Suprapubic skin (tissue), 4 donors: ENCODE measurements around the gene PHLDA3. TPM values are rescaled to one million over a fixed set of nuclear protein-coding genes. Genes with fewer than 3 reads are reported as not detected.

Source experiments
- DNase-seq, 2 donors: peaks; one replicate each; pipeline ENCODE4 v3.0.0-alpha.2; 2019; ENCODE audit warnings: low spot score in 2 of 2
- H3K27ac ChIP-seq: fragments of 200-600 bp; sonication (generic); one replicate; pipeline ENCODE4 v1.5.1; 2019
- H3K27me3 ChIP-seq: fragments of 200-600 bp; sonication (generic); one replicate; pipeline ENCODE4 v1.5.1; 2019
- H3K36me3 ChIP-seq: fragments of 200-600 bp; sonication (generic); one replicate; pipeline ENCODE4 v1.5.1; 2019
- H3K4me1 ChIP-seq: fragments of 200-600 bp; sonication (generic); one replicate; pipeline ENCODE4 v1.5.1; 2019
- H3K4me3 ChIP-seq: fragments of 200-600 bp; sonication (generic); one replicate; pipeline ENCODE4 v1.5.1; 2019; ENCODE audit warnings: mild to moderate bottlenecking
- H3K9me3 ChIP-seq: fragments of 200-600 bp; sonication (generic); one replicate; pipeline ENCODE4 v1.5.1; 2019
- CTCF ChIP-seq, 2 donors: fragments of 200-600 bp in 1 of 2; fragments of 450-650 bp in 1 of 2; sonication (generic) in 1 of 2; IDR thresholded peaks; one replicate each; pipeline ENCODE4 v1.5.1; 2016 to 2019; ENCODE audit warnings: antibody characterized with exemption in 2 of 2, mild to moderate bottlenecking in 1 of 2, moderate library complexity in 1 of 2
- EP300 ChIP-seq: sonication (generic); formaldehyde crosslinking; IDR thresholded peaks from one replicate; pipeline ENCODE4 v1.6.1; 2017; ENCODE audit warnings: antibody characterized with exemption
- POLR2A ChIP-seq, 2 donors: fragments of 450-650 bp; IDR thresholded peaks; one replicate each; pipeline ENCODE4 v1.6.1; 2017; ENCODE audit warnings: antibody characterized with exemption in 2 of 2, mild to moderate bottlenecking in 2 of 2, moderate library complexity in 2 of 2
- POLR2AphosphoS5 ChIP-seq, 3 donors: sonication (generic); formaldehyde crosslinking; IDR thresholded peaks; one replicate each; pipeline ENCODE4 v1.6.1; 2017; ENCODE audit warnings: antibody characterized with exemption in 3 of 3
- WGBS: methylation state at CpG from one replicate; pipeline ENCODE4 v1.1.5; 2018; 5-methylcytosine and 5-hydroxymethylcytosine counted together
- total RNA-seq, 4 donors: library from RNA; depleted of rRNA; stranded (reverse); fragments of >200 nt; gene quantifications; one replicate each; pipeline ENCODE4 v1.1.0, GENCODE V29; 2016

PHLDA3 gene
- 10 to 100 TPM; 31.5 to 61.1 (median 44.5) TPM for total RNA-seq

GRCh38 chr1:201468844-201469644 lies at the start of gene PHLDA3:
TSS of gene PHLDA3 (minus strand) at chr1:201469188. CDS start at chr1:201468786, 402 bp downstream.
- peaks cover 62% of the 10 kb centered on the region for H3K4me1 ChIP-seq
- peak within 1 kb of the TSS; percentile 89 for H3K4me3 ChIP-seq
- H3K27ac ChIP-seq: peak within 1 kb of the TSS; percentile 96
- peaks cover 20% of the 10 kb centered on the region for H3K36me3 ChIP-seq
- no peaks in the 10 kb centered on the region for H3K9me3 ChIP-seq
- no peaks in the 10 kb centered on the region for H3K27me3 ChIP-seq
- DNase-seq: peak; percentile 95
- 1% methylated on average over 33 of the region's 76 CpGs for WGBS
- TF ChIP-seq POLR2A (IDR thresholded peaks at IDR 0.05) (peak in 1 of 2 donors; percentile 68), CTCF (IDR thresholded peaks at IDR 0.05) (no peak), EP300 (no peak), POLR2AphosphoS5 (IDR thresholded peaks at IDR 0.05) (peak in 2 of 3 donors; percentile 34 to 79)

GRCh38 chr1:201518071-201518470 lies 49.1 kb upstream of the PHLDA3 start:
- WGBS: 58% methylated on average over 5 of the region's 5 CpGs

GRCh38 chr1:201517631-201518030 lies 48.6 kb upstream of the PHLDA3 start:
- TF ChIP-seq EP300 (no peak), POLR2A (IDR thresholded peaks at IDR 0.05) (no peak), CTCF (IDR thresholded peaks at IDR 0.05) (no peak), POLR2AphosphoS5 (IDR thresholded peaks at IDR 0.05) (no peak)
- Histone ChIP-seq H3K4me3 (no peak overlapping the region), H3K27me3 (no peaks in the 10 kb centered on the region), H3K9me3 (no peaks in the 10 kb centered on the region), H3K36me3 (no peaks in the 10 kb centered on the region), H3K27ac (peak overlapping the region; percentile 24), H3K4me1 (peaks cover 16% of the 10 kb centered on the region)
- WGBS: 54% methylated on average over 7 of the region's 7 CpGs
- no peak for DNase-seq

More at GRCh38 chr1:201518071-201518470, 49.1 kb upstream of the PHLDA3 start:
- Histone ChIP-seq H3K9me3 (no peaks in the 10 kb centered on the region), H3K27me3 (no peaks in the 10 kb centered on the region), H3K4me1 (peaks cover 13% of the 10 kb centered on the region), H3K36me3 (no peaks in the 10 kb centered on the region), H3K27ac (peak overlapping the region; percentile 24), H3K4me3 (no peak overlapping the region)
- DNase-seq: peak in 1 of 2 donors; percentile 26
- TF ChIP-seq CTCF (IDR thresholded peaks at IDR 0.05) (no peak), POLR2A (IDR thresholded peaks at IDR 0.05) (no peak), EP300 (no peak), POLR2AphosphoS5 (IDR thresholded peaks at IDR 0.05) (no peak)

GRCh38 chr1:201516511-201517127 lies 47.6 kb upstream of the PHLDA3 start:
- Histone ChIP-seq H3K27me3 (no peaks in the 10 kb centered on the region), H3K36me3 (no peaks in the 10 kb centered on the region), H3K4me3 (no peak overlapping the region), H3K27ac (no peak overlapping the region), H3K4me1 (peaks cover 26% of the 10 kb centered on the region), H3K9me3 (no peaks in the 10 kb centered on the region)
- TF ChIP-seq EP300: no peak
- TF ChIP-seq CTCF (IDR thresholded peaks at IDR 0.05): no peak
- TF ChIP-seq POLR2AphosphoS5 (IDR thresholded peaks at IDR 0.05): no peak
- no peak for TF ChIP-seq POLR2A (IDR thresholded peaks at IDR 0.05)
- DNase-seq: no peak
- WGBS: 90% methylated on average over 2 of the region's 2 CpGs

- 83% methylated on average over 1 of the region's 1 CpG for WGBS
- no peak for TF ChIP-seq POLR2AphosphoS5 (IDR thresholded peaks at IDR 0.05)
- no peak for TF ChIP-seq EP300
- no peak for TF ChIP-seq POLR2A (IDR thresholded peaks at IDR 0.05)
- no peak for TF ChIP-seq CTCF (IDR thresholded peaks at IDR 0.05)
- no peak for DNase-seq
These were observed 46.9 kb upstream of the PHLDA3 start for GRCh38 chr1:201515895-201516294.

More at GRCh38 chr1:201515895-201516294, 46.9 kb upstream of the PHLDA3 start:
- Histone ChIP-seq H3K4me3 (no peak overlapping the region), H3K4me1 (peaks cover 26% of the 10 kb centered on the region), H3K9me3 (no peaks in the 10 kb centered on the region), H3K27me3 (no peaks in the 10 kb centered on the region), H3K36me3 (no peaks in the 10 kb centered on the region), H3K27ac (no peak overlapping the region)
